Fibroblast of lung (primary cell): ENCODE measurements around the gene GGTLC2. TPM values are rescaled to one million over a fixed set of nuclear protein-coding genes. Genes with fewer than 3 reads are reported as not detected.
"Not testable (repeated sequence)": the region's sequence is repeated elsewhere in the genome, so short reads cannot be mapped to it uniquely, and the experiment has no call there.

Source experiments
- DNase-seq, 2 donors: peaks; one replicate each; pipeline versions ENCODE4 v3.0.0 to v3.0.0-alpha.2; 2010; ENCODE audit warnings: low read depth in 2 of 2
- H2AFZ ChIP-seq: 2 replicates; pipeline ENCODE4 v1.5.1; 2012; ENCODE audit warnings: low read length, control low read depth, inconsistent platforms
- H3K27ac ChIP-seq: 2 replicates; pipeline ENCODE4 v1.5.1; 2011; ENCODE audit warnings: low read length, control low read depth; ENCODE audit not compliant: insufficient read depth
- H3K27me3 ChIP-seq: 2 replicates; pipeline ENCODE4 v1.5.1; 2011; ENCODE audit warnings: mild to moderate bottlenecking, low read length; ENCODE audit not compliant: control insufficient read depth, insufficient read depth
- H3K36me3 ChIP-seq: 2 replicates; pipeline ENCODE4 v1.5.1; 2011; ENCODE audit warnings: low read length; ENCODE audit not compliant: control insufficient read depth, insufficient read depth
- H3K4me1 ChIP-seq: 2 replicates; pipeline ENCODE4 v1.5.1; 2011; ENCODE audit warnings: low read length; ENCODE audit not compliant: control insufficient read depth, insufficient read depth; ENCODE audit errors: extremely low read depth
- H3K4me2 ChIP-seq: 2 replicates; pipeline ENCODE4 v1.5.1; 2011; ENCODE audit warnings: low read length, control low read depth; ENCODE audit not compliant: insufficient read depth; ENCODE audit errors: extremely low read depth
- H3K4me3 ChIP-seq, 4 experiments: fragments of 200-600 bp in 1 of 4; sonication (generic) in 1 of 4; replicated peaks in 1 of 4; 2 replicates each; pipeline ENCODE4 v1.5.1; 2011 to 2016; ENCODE audit warnings: low read length in 4 of 4, low read depth in 3 of 4, mild to moderate bottlenecking in 3 of 4, control low read depth in 2 of 4, inconsistent platforms in 1 of 4, mixed read lengths in 1 of 4; ENCODE audit not compliant: insufficient read depth in 1 of 4; ENCODE audit errors: control extremely low read depth in 1 of 4
- H3K79me2 ChIP-seq: 2 replicates; pipeline ENCODE4 v1.5.1; 2012; ENCODE audit warnings: mild to moderate bottlenecking, low read length, inconsistent platforms; ENCODE audit not compliant: control insufficient read depth, insufficient read depth
- H3K9ac ChIP-seq: 2 replicates; pipeline ENCODE4 v1.5.1; 2011; ENCODE audit warnings: mild to moderate bottlenecking, low read length, control low read depth; ENCODE audit not compliant: insufficient read depth
- H3K9me3 ChIP-seq: 2 replicates; pipeline ENCODE4 v1.5.1; 2012; ENCODE audit warnings: low read depth, low read length; ENCODE audit not compliant: control insufficient read depth, insufficient read depth
- H4K20me1 ChIP-seq: 2 replicates; pipeline ENCODE4 v1.5.1; 2011; ENCODE audit warnings: low read length; ENCODE audit not compliant: control insufficient read depth, insufficient read depth; ENCODE audit errors: extremely low read depth
- CTCF ChIP-seq, 2 donors: IDR thresholded peaks in 1 of 2; conservative IDR thresholded peaks in 1 of 2; 1 replicate in 1 of 2; 2 replicates in 1 of 2; pipeline ENCODE4 v1.5.1; 2011 to 2012; ENCODE audit warnings: low read length in 2 of 2, control low read depth in 1 of 2, inconsistent platforms in 1 of 2, low read depth in 1 of 2, mild to moderate bottlenecking in 1 of 2
- EZH2 ChIP-seq: IDR thresholded peaks from 2 replicates; pipeline ENCODE4 v1.5.1; 2012; ENCODE audit warnings: low read length, control low read depth, mild to moderate bottlenecking; ENCODE audit errors: missing control alignments
- polyA plus RNA-seq, 2 donors: library from polyadenylated mRNA; depleted of rRNA in 1 of 2; stranded (reverse) in 1 of 2; unstranded in 1 of 2; fragments of >200 nt; gene quantifications; 2 replicates each; pipeline ENCODE4 v1.2.1, GENCODE V29; 2011 to 2012; ENCODE audit warnings: missing spikeins in 1 of 2
- total RNA-seq: library from RNA; depleted of rRNA; stranded (reverse); fragments of >200 nt; gene quantifications from 2 replicates; pipeline ENCODE4 v1.2.1, GENCODE V29; 2014

GGTLC2 gene
- total and polyA plus RNA-seq, 2 donors (not counting 1 experiment from before 2014, with no cell fraction given): not detected

- H4K20me1 ChIP-seq: no peaks in the 10 kb centered on the region
- TF ChIP-seq CTCF (conservative IDR thresholded peaks at IDR 0.05 in 1 of 2, IDR thresholded peaks at IDR 0.05 in 1 of 2; ENCODE audit: low read depth in 1 of 2, low read length in 2 of 2): no peak
- no peak for TF ChIP-seq EZH2
These were observed 39.9 kb upstream of the GGTLC2 start for GRCh38 chr22:22604326-22605073.

GRCh38 chr22:22605074-22605404 is 39.4 kb upstream of the GGTLC2 start:
- Histone ChIP-seq H3K36me3 (no peaks in the 10 kb centered on the region), H2AFZ (no peak overlapping the region), H3K4me2 (no peak overlapping the region), H3K4me3 (no peak overlapping the region), H3K27ac (no peak overlapping the region), H3K27me3 (no peaks in the 10 kb centered on the region), H3K79me2 (no peaks in the 10 kb centered on the region), H3K9ac (no peak overlapping the region), H4K20me1 (no peaks in the 10 kb centered on the region), H3K9me3 (no peaks in the 10 kb centered on the region), H3K4me1 (no peaks in the 10 kb centered on the region)
- no peak for DNase-seq
- no peak for TF ChIP-seq CTCF (conservative IDR thresholded peaks at IDR 0.05 in 1 of 2, IDR thresholded peaks at IDR 0.05 in 1 of 2; ENCODE audit: low read depth in 1 of 2, low read length in 2 of 2)
- no peak for TF ChIP-seq EZH2

More at GRCh38 chr22:22604326-22605073, 39.9 kb upstream of the GGTLC2 start:
- Histone ChIP-seq H3K27me3 (no peaks in the 10 kb centered on the region), H2AFZ (no peak overlapping the region), H3K4me3 (no peak overlapping the region), H3K4me2 (no peak overlapping the region), H3K27ac (no peak overlapping the region), H3K9me3 (no peaks in the 10 kb centered on the region), H3K36me3 (no peaks in the 10 kb centered on the region), H3K79me2 (no peaks in the 10 kb centered on the region), H3K9ac (no peak overlapping the region), H3K4me1 (no peaks in the 10 kb centered on the region)
- no peak for DNase-seq

GRCh38 chr22:22608022-22608421 is 36.4 kb upstream of the GGTLC2 start:
- H3K4me1 ChIP-seq, H4K20me1 ChIP-seq, H3K79me2 ChIP-seq, DNase-seq, H3K36me3 ChIP-seq, H3K4me2 ChIP-seq, H3K9ac ChIP-seq, H3K4me3 ChIP-seq, H3K27me3 ChIP-seq, H3K9me3 ChIP-seq, H2AFZ ChIP-seq, H3K27ac ChIP-seq: not testable (repeated sequence)
